HEK293 (cell line): ENCODE measurements around the gene C1QL1.

Source experiments
- CTCF ChIP-seq: fragments of 450-650 bp; formaldehyde crosslinking; IDR thresholded peaks from 2 replicates; pipeline ENCODE4 v1.5.1; 2016; ENCODE audit warnings: missing biosample characterization, missing genetic modification characterization
- YY1 ChIP-seq: fragments of 450-650 bp; formaldehyde crosslinking; IDR thresholded peaks from 2 replicates; pipeline ENCODE4 v1.5.1; 2018; ENCODE audit warnings: missing biosample characterization, missing genetic modification characterization
- ZNF214 ChIP-seq: fragments of 450-650 bp; formaldehyde crosslinking; IDR thresholded peaks from 2 replicates; pipeline ENCODE4 v1.5.1; 2017; ENCODE audit warnings: missing biosample characterization, mild to moderate bottlenecking, missing genetic modification characterization, borderline replicate concordance
- ZNF324 ChIP-seq: fragments of 450-650 bp; formaldehyde crosslinking; IDR thresholded peaks from 2 replicates; pipeline ENCODE4 v1.5.1; 2016; ENCODE audit warnings: missing biosample characterization, missing genetic modification characterization
- ZNF704 ChIP-seq: fragments of 450-650 bp; formaldehyde crosslinking; IDR thresholded peaks from 2 replicates; pipeline ENCODE4 v1.5.1; 2016; ENCODE audit warnings: missing biosample characterization, missing genetic modification characterization

DNA sequence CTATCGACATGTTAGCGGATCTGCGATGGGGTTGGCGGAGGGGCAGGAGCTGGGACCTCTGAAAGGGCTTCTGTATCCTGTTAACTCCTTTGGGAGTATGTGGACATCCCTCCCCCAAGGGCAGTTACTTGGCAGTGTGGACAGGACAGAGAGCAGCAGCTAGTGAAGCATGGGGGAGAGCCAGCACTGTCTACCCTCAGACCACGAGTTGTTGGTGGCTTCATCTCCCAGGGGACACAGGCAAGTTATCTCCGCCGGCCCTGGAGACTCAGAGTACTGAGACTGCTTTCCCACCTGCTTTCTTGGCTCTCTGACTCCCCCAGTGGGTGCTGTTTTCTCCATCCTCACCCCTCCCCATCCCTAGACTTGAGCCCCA, 47.5 kb downstream of the C1QL1 start:
- no peak for TF ChIP-seq ZNF704 (tag by site-specific recombination)
- TF ChIP-seq CTCF (tag by site-specific recombination) = no peak
- no peak for TF ChIP-seq ZNF214 (tag by site-specific recombination)
- TF ChIP-seq YY1 (tag by site-specific recombination) = no peak
- no peak for TF ChIP-seq ZNF324 (tag by site-specific recombination)
